ENCODE results near the gene COL9A3.

The COL9A3 gene

DNA sequence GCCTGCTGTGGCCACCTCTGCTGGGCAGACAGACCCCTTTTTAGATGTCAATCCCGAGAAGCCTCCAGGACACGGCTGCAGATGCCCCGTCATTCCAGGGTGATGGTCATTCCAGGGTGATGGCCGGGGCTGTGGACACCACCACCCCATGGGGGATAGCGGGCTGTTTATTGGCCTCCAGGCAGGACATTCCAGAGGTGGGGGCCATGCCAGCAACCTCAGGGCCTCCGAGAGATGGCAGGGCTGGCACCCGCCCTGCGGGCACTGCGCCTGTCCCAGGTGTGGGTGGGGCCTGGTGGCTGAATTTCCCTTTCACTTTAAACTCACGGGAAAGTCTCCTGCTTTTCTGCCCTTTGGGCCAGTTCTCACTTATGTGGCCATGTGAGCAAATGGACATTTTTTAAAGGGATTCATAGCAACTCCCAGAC lies 14.5 kb downstream of the COL9A3 start:
- TF ChIP-seq USF1 (IDR thresholded peaks at IDR 0.05) (no peak), EGR1 (IDR thresholded peaks at IDR 0.05) (no peak), YY1 (IDR thresholded peaks at IDR 0.05; ENCODE audit: low read depth) (no peak), ZBTB7A (IDR thresholded peaks at IDR 0.05; ENCODE audit: low read depth) (no peak), FOXM1 (IDR thresholded peaks at IDR 0.05; ENCODE audit: borderline replicate concordance, low read depth) (no peak), TCF12 (IDR thresholded peaks at IDR 0.05; ENCODE audit: low read depth) (no peak), NFIC (IDR thresholded peaks at IDR 0.05) (no peak), CREB1 (IDR thresholded peaks at IDR 0.05; ENCODE audit: low read depth) (no peak), EP300 (IDR thresholded peaks at IDR 0.05; ENCODE audit: borderline replicate concordance) (no peak), MAX (IDR thresholded peaks at IDR 0.05) (no peak)

GRCh38 chr20:62831854-62832211 lies 15.0 kb downstream of the COL9A3 start:
- TF ChIP-seq TEAD4 (IDR thresholded peaks at IDR 0.05) (no peak), EGR1 (IDR thresholded peaks at IDR 0.05) (no peak), TCF12 (IDR thresholded peaks at IDR 0.05; ENCODE audit: low read depth) (no peak), RAD21 (IDR thresholded peaks at IDR 0.05; ENCODE audit: low read depth) (no peak), USF1 (IDR thresholded peaks at IDR 0.05) (no peak), MAX (IDR thresholded peaks at IDR 0.05) (no peak), REST (IDR thresholded peaks at IDR 0.05; ENCODE audit: low read depth) (no peak), FOXM1 (IDR thresholded peaks at IDR 0.05; ENCODE audit: borderline replicate concordance, low read depth) (no peak), TAF1 (IDR thresholded peaks at IDR 0.05; ENCODE audit: low read depth) (no peak), EP300 (IDR thresholded peaks at IDR 0.05; ENCODE audit: borderline replicate concordance) (no peak), NFIC (IDR thresholded peaks at IDR 0.05) (no peak), YY1 (IDR thresholded peaks at IDR 0.05; ENCODE audit: low read depth) (no peak), CREB1 (IDR thresholded peaks at IDR 0.05; ENCODE audit: low read depth) (no peak), ZBTB7A (IDR thresholded peaks at IDR 0.05; ENCODE audit: low read depth) (no peak), CEBPB (IDR thresholded peaks at IDR 0.05) (no peak)

- no peak for TF ChIP-seq FOXM1 (IDR thresholded peaks at IDR 0.05; ENCODE audit: borderline replicate concordance, low read depth)
- no peak for TF ChIP-seq YY1 (IDR thresholded peaks at IDR 0.05; ENCODE audit: low read depth)
- no peak for TF ChIP-seq USF1 (IDR thresholded peaks at IDR 0.05)
- no peak for TF ChIP-seq TAF1 (IDR thresholded peaks at IDR 0.05; ENCODE audit: low read depth)
- no peak for TF ChIP-seq RAD21 (IDR thresholded peaks at IDR 0.05; ENCODE audit: low read depth)
- TF ChIP-seq CREB1 (IDR thresholded peaks at IDR 0.05; ENCODE audit: low read depth) = no peak
- no peak for TF ChIP-seq TEAD4 (IDR thresholded peaks at IDR 0.05)
- no peak for TF ChIP-seq MAX (IDR thresholded peaks at IDR 0.05)
- no peak for TF ChIP-seq NFIC (IDR thresholded peaks at IDR 0.05)
- no peak for TF ChIP-seq TCF12 (IDR thresholded peaks at IDR 0.05; ENCODE audit: low read depth)
- TF ChIP-seq CEBPB (IDR thresholded peaks at IDR 0.05) = no peak
Measured at GRCh38 chr20:62832212-62832922, 15.5 kb downstream of the COL9A3 start.

GRCh38 chr20:62832951-62833391 lies 16.1 kb downstream of the COL9A3 start:
- TF ChIP-seq ZBTB7A (IDR thresholded peaks at IDR 0.05; ENCODE audit: low read depth) (no peak), TCF12 (IDR thresholded peaks at IDR 0.05; ENCODE audit: low read depth) (no peak), YY1 (IDR thresholded peaks at IDR 0.05; ENCODE audit: low read depth) (no peak), TEAD4 (IDR thresholded peaks at IDR 0.05) (no peak), CREB1 (IDR thresholded peaks at IDR 0.05; ENCODE audit: low read depth) (no peak)

- no peak for TF ChIP-seq ZBTB7A (IDR thresholded peaks at IDR 0.05; ENCODE audit: low read depth)
- TF ChIP-seq EP300 (IDR thresholded peaks at IDR 0.05; ENCODE audit: borderline replicate concordance) = no peak
- TF ChIP-seq NFIC (IDR thresholded peaks at IDR 0.05) = no peak
- no peak for TF ChIP-seq EGR1 (IDR thresholded peaks at IDR 0.05)
- TF ChIP-seq TCF12 (IDR thresholded peaks at IDR 0.05; ENCODE audit: low read depth) = no peak
- no peak for TF ChIP-seq REST (IDR thresholded peaks at IDR 0.05; ENCODE audit: low read depth)
- no peak for TF ChIP-seq TEAD4 (IDR thresholded peaks at IDR 0.05)
- TF ChIP-seq MAX (IDR thresholded peaks at IDR 0.05) = no peak
- TF ChIP-seq YY1 (IDR thresholded peaks at IDR 0.05; ENCODE audit: low read depth) = no peak
- TF ChIP-seq CEBPB (IDR thresholded peaks at IDR 0.05) = no peak
- TF ChIP-seq RAD21 (IDR thresholded peaks at IDR 0.05; ENCODE audit: low read depth) = no peak
- TF ChIP-seq TAF1 (IDR thresholded peaks at IDR 0.05; ENCODE audit: low read depth) = no peak
- no peak for TF ChIP-seq FOXM1 (IDR thresholded peaks at IDR 0.05; ENCODE audit: borderline replicate concordance, low read depth)
- TF ChIP-seq USF1 (IDR thresholded peaks at IDR 0.05) = no peak
- TF ChIP-seq CREB1 (IDR thresholded peaks at IDR 0.05; ENCODE audit: low read depth) = no peak
Measured at GRCh38 chr20:62834967-62835730, 18.3 kb downstream of the COL9A3 start.
